Stimulated activated CD4-positive, alpha-beta T cell treated with anti-CD3 and anti-CD28 coated beads, Interleukin-12 subunit alpha, Interleukin-12 subunit beta, amount 100 ng/mL, for 48 hours (primary cell): ENCODE measurements around the gene SLIT3.
A peak's percentile ranks its signal among the peaks of the same experiment; 100 is the strongest.

Source experiments
- DNase-seq, 3 donors: peaks; one replicate each; pipeline ENCODE4 v3.0.0-alpha.2; 2020; ENCODE audit warnings: low read depth in 2 of 3, low spot score in 1 of 3

SLIT3 gene

DNA sequence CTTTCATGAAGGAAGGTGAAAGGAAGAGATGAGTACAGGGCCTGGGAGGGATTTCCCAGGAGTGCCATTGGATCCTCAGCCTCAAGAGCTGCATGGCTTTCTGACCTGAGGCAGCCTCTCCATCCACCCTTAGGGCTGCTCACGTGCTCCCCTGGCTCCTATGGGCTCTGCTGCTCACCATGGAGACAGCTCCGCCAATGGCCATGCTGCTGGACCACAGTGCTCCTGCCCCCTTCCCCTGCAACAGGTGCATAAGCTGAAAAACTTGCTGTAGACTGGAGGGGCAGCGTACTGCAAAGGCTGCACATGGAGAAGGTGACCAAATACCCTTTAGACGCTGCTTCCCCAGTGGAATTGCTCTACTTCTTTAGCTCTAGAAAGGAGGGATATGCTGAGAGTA lies 609.0 kb downstream of the SLIT3 start:
- no peak for DNase-seq

DNA sequence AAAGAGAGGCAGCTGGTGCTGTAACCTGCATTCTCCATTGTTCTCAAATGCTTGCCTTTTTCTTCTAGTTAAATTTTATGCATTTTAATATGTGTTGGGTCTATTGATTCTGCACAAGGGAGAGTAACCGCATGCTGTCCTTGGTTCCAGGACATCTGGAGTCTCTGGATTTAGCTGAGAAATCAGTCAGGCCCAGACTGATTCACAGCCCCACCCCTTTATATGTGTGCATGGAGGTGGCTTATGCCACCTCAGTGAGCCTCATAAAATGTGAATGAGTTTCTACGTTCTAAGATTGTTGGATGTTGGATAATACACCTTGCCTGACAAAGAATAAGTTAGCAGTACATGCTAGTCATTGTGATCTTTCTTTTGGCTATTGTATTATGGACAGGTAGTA lies 611.7 kb downstream of the SLIT3 start:
- no peak for DNase-seq

- DNase-seq: no peak
Observed at GRCh38 chr5:168686837-168687236, 614.1 kb downstream of the SLIT3 start.

DNA sequence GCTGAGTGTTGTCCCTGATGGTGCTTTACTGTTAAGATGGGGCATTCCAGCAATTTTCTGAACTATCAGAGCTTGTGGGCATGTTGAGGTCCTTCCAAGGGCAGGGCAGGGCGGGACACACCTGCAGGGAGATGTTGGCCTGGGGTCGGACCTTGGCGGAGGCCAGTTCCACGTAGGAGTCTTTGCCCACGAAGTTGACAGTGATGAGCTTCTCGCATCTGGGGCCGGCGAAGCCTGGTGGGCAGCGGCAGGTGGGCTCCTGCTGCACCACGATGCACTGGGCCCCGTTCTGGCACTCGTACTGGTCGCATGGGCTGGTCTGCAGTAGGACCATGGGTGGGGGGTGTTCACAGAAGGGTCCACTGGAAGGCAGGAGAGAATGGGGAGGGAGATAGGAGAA lies 615.4 kb downstream of the SLIT3 start:
- no peak for DNase-seq

GRCh38 chr5:168683927-168684295 lies 617.0 kb downstream of the SLIT3 start:
- no peak for DNase-seq

- peak; percentile 13 to 22 (median 19) for DNase-seq
Observed at GRCh38 chr5:168683247-168683926, 617.6 kb downstream of the SLIT3 start.

- DNase-seq: no peak
Observed at GRCh38 chr5:168681556-168682183, 619.3 kb downstream of the SLIT3 start.

- no peak for DNase-seq
Observed at GRCh38 chr5:168680395-168680794, 620.5 kb downstream of the SLIT3 start.

- DNase-seq: peak; percentile 45 to 70 (median 46)
Observed at GRCh38 chr5:168679515-168679920, 621.4 kb downstream of the SLIT3 start.

DNA sequence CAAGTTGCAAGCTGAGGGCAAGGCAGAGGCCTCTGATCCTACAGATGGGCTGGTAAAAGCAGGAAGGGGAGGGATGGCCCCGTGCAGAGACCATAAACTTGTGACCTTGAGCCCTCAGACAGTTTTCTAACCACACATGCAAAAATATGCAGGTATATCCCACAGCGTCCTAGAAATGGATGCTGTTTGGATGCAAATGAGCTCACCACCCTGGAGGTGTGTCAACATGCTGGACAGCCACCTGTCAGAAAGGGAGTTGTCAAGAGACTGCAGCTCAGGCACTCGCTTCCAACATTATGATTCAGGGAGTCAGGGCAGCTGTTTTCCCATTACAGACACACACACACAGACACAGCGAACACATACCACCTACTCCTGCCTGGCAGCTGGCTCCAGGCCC lies 624.4 kb downstream of the SLIT3 start:
- no peak for DNase-seq

GRCh38 chr5:168675883-168676408 lies 625.0 kb downstream of the SLIT3 start:
- no peak for DNase-seq

GRCh38 chr5:168674893-168675482 lies 626.0 kb downstream of the SLIT3 start:
- no peak for DNase-seq

- DNase-seq: no peak
Observed at GRCh38 chr5:168672888-168673287, 628.1 kb downstream of the SLIT3 start.

- DNase-seq: no peak
Observed at GRCh38 chr5:168672016-168672415, 628.9 kb downstream of the SLIT3 start.

- DNase-seq: no peak
Observed at GRCh38 chr5:168670881-168671575, 629.9 kb downstream of the SLIT3 start.

DNA sequence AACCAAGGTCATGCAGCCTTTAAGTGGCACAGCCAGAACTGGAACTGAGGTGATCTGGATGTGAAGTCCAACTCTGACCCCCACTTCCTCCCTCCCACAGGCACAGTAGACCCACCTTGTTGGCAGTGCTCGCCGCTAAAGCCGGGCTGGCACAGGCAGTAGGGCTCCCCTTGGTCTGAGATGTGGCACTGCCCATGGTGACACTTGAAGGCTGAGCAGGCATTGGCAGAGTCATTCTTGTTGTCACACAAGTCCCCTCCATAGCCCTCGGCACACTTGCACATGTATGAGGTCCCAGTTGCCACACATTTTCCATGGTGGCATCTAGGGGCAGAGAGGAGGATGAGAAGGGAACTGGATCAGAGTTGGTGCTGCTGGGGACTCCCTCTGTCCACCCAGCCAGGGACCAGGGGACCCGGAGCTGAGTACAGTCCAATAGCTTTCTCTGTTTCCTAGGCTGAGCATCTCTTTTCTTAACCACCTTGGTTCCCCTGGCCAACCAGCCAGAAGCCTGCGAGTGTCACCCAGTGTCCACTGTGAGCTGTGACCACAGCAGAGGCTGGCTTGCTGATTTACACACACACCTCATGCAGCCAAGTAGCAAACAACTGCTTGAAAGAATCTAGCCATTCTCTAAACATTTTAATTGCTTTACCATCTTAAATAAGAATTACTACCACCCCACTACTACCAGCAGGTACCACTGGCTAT lies 631.1 kb downstream of the SLIT3 start:
- no peak for DNase-seq

- no peak for DNase-seq
Observed at GRCh38 chr5:168669156-168669555, 631.8 kb downstream of the SLIT3 start.

DNA sequence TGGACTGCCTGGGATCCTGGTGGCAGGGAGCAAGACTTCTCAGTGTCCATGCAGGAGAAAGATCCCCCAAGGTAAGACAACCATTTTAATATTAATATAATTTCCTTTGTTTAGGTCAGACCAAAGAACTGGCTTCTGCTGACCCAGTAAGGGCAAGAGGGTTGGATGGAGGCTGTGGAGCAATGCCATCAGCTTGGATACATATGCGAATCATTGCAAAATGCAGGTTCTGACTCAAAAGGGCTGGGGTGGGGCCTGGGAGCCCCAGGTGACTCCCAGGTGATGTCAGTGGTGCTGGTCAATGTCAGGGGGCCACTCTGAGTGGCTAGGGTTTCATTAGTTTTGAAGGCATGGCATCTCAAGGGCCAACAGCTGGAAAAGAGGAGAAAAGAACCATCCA lies 632.9 kb downstream of the SLIT3 start:
- no peak for DNase-seq

DNA sequence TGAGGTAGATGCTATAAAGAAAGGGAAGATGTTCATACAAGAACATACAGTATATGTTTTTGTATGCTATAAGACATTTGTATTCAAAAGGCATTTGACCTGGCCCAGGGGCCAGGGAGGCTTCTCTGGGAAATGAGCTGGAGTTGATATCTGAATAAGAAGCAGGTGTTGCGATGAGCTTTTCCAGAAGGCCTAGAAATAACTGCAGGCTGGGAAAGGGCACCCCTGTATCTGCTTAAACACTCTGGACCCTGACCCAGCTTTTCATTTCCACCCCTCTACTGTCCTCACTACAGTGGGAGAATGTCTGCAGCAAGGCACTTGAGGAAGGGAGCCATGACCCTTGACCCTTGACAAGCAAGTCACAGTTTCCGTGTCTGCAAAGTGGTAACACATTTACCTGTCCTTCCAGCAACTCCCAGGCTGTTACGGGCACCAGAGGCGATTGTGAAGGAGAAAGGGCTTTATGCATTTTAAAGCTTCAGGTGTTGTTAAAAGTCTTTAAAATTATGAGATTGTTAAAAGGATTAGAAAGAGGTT lies 633.6 kb downstream of the SLIT3 start:
- DNase-seq: no peak

DNA sequence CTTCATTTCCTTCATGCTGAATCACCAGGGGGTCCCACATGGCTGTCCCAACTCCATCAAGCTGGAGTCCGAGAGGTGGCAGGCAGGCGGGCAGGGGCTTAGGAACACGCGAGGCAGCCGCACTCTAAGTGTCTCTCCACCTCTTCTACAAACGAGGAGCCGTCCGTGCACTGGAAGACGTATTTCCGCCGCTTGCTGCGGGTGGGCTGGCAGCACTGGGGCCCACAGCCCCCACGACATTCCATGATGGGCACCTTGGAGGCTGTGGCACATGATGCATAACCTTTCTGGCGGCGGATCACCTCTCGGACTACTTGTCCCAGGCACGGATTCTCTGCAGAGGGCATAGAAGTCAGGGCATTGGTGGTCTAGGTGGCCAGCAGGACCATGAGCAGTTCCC lies 634.6 kb downstream of the SLIT3 start:
- no peak for DNase-seq
